ENCODE data around the gene NCSTN. TPM values are rescaled to one million over a fixed set of nuclear protein-coding genes. Genes with fewer than 3 reads are reported as not detected.

The NCSTN gene
- total RNA-seq, 1 experiment from 2014 or later = 67.8 TPM

DNA sequence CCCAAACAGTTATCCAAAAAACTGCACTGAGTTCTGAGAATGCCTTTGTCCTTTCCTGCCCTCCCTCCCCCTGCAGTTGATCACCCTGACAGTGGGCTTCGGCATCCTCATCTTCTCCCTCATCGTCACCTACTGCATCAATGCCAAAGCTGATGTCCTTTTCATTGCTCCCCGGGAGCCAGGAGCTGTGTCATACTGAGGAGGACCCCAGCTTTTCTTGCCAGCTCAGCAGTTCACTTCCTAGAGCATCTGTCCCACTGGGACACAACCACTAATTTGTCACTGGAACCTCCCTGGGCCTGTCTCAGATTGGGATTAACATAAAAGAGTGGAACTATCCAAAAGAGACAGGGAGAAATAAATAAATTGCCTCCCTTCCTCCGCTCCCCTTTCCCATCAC lies 14.9 kb downstream of the NCSTN start:
- H3K36me3 Mint-ChIP-seq (ENCODE audit: insufficient read depth in 1 of 3, low read depth in 3 of 3) = peaks cover 34 to 77% (median 70%) of the 10 kb centered on the region in 3 experiments

More for the DNA sequence above, 14.9 kb downstream of the NCSTN start:
- Histone ChIP-seq H3K14ac (ENCODE audit: insufficient read depth, low read length) (no peak overlapping the region), H3K79me2 (ENCODE audit: insufficient read depth, low read length) (no peaks in the 10 kb centered on the region), H2BK120ac (ENCODE audit: low read depth, low read length, poor library complexity, severe bottlenecking) (no peak overlapping the region), H3K4me2 (ENCODE audit: insufficient read depth, insufficient read length, low read length) (no peak overlapping the region), H3K79me1 (ENCODE audit: insufficient read depth, low read depth, low read length, poor library complexity, severe bottlenecking) (no peaks in the 10 kb centered on the region), H3K4ac (ENCODE audit: low read depth, low read length) (no peak overlapping the region), H2BK12ac (ENCODE audit: insufficient read length, low read depth, low read length) (no peak overlapping the region), H2BK20ac (ENCODE audit: low read depth, low read length, poor library complexity, severe bottlenecking) (no peak overlapping the region), H3K4me1 (ENCODE audit: insufficient read depth, low read length) (no peaks in the 10 kb centered on the region; the same call in 1 of the 2 replicates), H3K23ac (ENCODE audit: insufficient read length, low read depth, low read length) (no peak overlapping the region), H4K91ac (ENCODE audit: insufficient read length, low read depth, low read length) (no peak overlapping the region), H2BK15ac (ENCODE audit: low read depth, low read length) (no peak overlapping the region), H2AFZ (ENCODE audit: low read length) (no peak overlapping the region), H4K5ac (ENCODE audit: insufficient read length, low read depth, low read length) (no peak overlapping the region), H2AK5ac (ENCODE audit: insufficient read length, low read length) (no peak overlapping the region), H3K56ac (ENCODE audit: insufficient read length, low read depth, low read length) (no peak overlapping the region), H3K9me3 (ENCODE audit: control insufficient read depth, low read depth, low read length) (no peaks in the 10 kb centered on the region), H3K23me2 (ENCODE audit: insufficient read length, low read depth, low read length, poor library complexity, severe bottlenecking) (no peaks in the 10 kb centered on the region), H4K20me1 (ENCODE audit: control insufficient read depth, insufficient read depth, insufficient read length) (peaks cover 2% of the 10 kb centered on the region), H3T11ph (ENCODE audit: low read length) (no peak overlapping the region), H3K18ac (ENCODE audit: insufficient read length, low read depth, low read length) (no peak overlapping the region), H2BK5ac (ENCODE audit: insufficient read length, low read length) (no peak overlapping the region), H3K27me3 (ENCODE audit: insufficient read depth, low read length) (no peaks in the 10 kb centered on the region), H3K9ac (ENCODE audit: extremely low read depth, insufficient read length, low read length) (no peak overlapping the region), H4K8ac (replicated peaks; ENCODE audit: insufficient read length, low read depth, low read length) (no peak overlapping the region), H3K27ac (ENCODE audit: insufficient read length, low read depth, low read length) (no peak overlapping the region)
- no peak for DNase-seq
- WGBS (ENCODE audit: extremely low coverage, insufficient read length, low lambda C conversion rate) = no CpG with 5 or more reads among the region's 4 CpGs
- no peak overlapping the region for H3K4me3 Mint-ChIP-seq
- H3K4me1 Mint-ChIP-seq = peaks cover 19 to 22% of the 10 kb centered on the region in 2 experiments
- TF ChIP-seq, protein P1, sequence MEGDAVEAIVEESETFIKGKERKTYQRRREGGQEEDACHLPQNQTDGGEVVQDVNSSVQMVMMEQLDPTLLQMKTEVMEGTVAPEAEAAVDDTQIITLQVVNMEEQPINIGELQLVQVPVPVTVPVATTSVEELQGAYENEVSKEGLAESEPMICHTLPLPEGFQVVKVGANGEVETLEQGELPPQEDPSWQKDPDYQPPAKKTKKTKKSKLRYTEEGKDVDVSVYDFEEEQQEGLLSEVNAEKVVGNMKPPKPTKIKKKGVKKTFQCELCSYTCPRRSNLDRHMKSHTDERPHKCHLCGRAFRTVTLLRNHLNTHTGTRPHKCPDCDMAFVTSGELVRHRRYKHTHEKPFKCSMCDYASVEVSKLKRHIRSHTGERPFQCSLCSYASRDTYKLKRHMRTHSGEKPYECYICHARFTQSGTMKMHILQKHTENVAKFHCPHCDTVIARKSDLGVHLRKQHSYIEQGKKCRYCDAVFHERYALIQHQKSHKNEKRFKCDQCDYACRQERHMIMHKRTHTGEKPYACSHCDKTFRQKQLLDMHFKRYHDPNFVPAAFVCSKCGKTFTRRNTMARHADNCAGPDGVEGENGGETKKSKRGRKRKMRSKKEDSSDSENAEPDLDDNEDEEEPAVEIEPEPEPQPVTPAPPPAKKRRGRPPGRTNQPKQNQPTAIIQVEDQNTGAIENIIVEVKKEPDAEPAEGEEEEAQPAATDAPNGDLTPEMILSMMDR (conservative IDR thresholded peaks at IDR 0.05) = no peak
- no peaks in the 10 kb centered on the region for H3K27me3 Mint-ChIP-seq (ENCODE audit: low read depth)
- H3K9me3 Mint-ChIP-seq = no peaks in the 10 kb centered on the region
- peak overlapping the region in 2 of 3 experiments; percentile 5 to 32; a peak in 2 of 7 replicates for H3K27ac Mint-ChIP-seq

Measured in H9 (cell line).